Measurements from ENCODE around the gene GALNT1.

DNA sequence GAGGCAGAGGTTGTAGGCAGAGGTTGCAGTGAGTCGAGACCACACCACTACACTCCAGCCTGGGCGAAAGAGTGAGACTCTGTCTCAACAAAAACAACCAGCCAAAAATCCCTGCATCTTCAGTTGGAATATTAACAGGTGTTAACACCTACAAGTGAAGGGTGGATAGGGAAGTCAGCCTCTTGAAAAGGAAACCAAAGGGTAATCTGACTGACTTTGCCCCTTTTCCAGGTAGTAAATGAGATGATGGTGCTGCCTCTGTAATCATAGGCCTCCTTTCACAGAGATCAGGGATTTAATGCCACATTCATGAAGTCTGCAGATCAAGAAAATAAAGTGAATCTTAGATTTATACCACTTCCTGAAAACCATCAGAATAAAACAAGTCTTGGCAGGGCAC, 133.6 kb downstream of the GALNT1 start:
- no peak for TF ChIP-seq EZH2phosphoT487 (conservative IDR thresholded peaks at IDR 0.05; ENCODE audit: low read length)
- TF ChIP-seq, protein P1, sequence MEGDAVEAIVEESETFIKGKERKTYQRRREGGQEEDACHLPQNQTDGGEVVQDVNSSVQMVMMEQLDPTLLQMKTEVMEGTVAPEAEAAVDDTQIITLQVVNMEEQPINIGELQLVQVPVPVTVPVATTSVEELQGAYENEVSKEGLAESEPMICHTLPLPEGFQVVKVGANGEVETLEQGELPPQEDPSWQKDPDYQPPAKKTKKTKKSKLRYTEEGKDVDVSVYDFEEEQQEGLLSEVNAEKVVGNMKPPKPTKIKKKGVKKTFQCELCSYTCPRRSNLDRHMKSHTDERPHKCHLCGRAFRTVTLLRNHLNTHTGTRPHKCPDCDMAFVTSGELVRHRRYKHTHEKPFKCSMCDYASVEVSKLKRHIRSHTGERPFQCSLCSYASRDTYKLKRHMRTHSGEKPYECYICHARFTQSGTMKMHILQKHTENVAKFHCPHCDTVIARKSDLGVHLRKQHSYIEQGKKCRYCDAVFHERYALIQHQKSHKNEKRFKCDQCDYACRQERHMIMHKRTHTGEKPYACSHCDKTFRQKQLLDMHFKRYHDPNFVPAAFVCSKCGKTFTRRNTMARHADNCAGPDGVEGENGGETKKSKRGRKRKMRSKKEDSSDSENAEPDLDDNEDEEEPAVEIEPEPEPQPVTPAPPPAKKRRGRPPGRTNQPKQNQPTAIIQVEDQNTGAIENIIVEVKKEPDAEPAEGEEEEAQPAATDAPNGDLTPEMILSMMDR (IDR thresholded peaks at IDR 0.05; ENCODE audit: insufficient read depth, low read length, poor library complexity, severe bottlenecking) = no peak

Data from SU-DHL-6 (cell line).